ENCODE data around the gene S100A1. TPM values are rescaled to one million over a fixed set of nuclear protein-coding genes. Genes with fewer than 3 reads are reported as not detected.

Gene S100A1
- polyA plus RNA-seq, 1 of the 3 experiments (the other 2 are of a cell fraction): 0.18 TPM

DNA sequence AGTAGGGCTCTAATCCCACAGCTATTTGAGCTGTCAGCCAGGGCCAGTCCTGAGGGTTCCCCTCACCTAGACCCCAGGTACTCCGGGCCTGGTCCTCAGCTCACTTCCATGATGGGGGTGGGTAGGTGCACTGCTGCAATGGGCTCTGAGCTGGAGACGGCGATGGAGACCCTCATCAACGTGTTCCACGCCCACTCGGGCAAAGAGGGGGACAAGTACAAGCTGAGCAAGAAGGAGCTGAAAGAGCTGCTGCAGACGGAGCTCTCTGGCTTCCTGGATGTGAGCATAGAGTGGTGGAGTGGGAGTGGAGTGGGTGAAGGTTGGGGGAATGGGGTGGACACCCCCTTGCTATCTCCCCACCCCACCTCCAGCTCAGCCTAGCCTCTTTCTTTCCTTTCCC is 2.1 kb downstream of the S100A1 start:
- Histone ChIP-seq H2AFZ (ENCODE audit: low read depth) (no peak overlapping the region), H3K27me3 (ENCODE audit: insufficient read depth) (no peaks in the 10 kb centered on the region), H3K27ac (ENCODE audit: low read depth in 2 of 2, low read length in 1 of 2) (no peak overlapping the region), H3K36me3 (replicated peaks in 1 of 2; ENCODE audit: control insufficient read depth in 1 of 2, insufficient read depth in 2 of 2, low read length in 1 of 2) (peaks cover 0 to under 1% of the 10 kb centered on the region in 2 experiments), H4K20me1 (ENCODE audit: insufficient read depth) (peaks cover 3% of the 10 kb centered on the region; the same call in 1 of the 2 replicates), H3F3A (replicated peaks; ENCODE audit: insufficient read depth) (peaks cover 12% of the 10 kb centered on the region), H3K4me3 (ENCODE audit: low read depth in 2 of 2, low read length in 1 of 2) (no peak overlapping the region), H3K79me2 (ENCODE audit: insufficient read depth) (peaks cover 18% of the 10 kb centered on the region), H3K9ac (no peak overlapping the region), H3K9me3 (no peaks in the 10 kb centered on the region), H3K4me2 (no peak overlapping the region), H3K4me1 (ENCODE audit: control insufficient read depth in 1 of 2, insufficient read depth in 2 of 2, low read depth in 1 of 2, low read length in 1 of 2) (peaks cover 10 to 11% of the 10 kb centered on the region in 2 experiments; a peak in 2 of 4 replicates), H3K9me2 (no peaks in the 10 kb centered on the region)
- no peak for DNase-seq
- TF ChIP-seq MEF2A (IDR thresholded peaks at IDR 0.05; ENCODE audit: borderline replicate concordance, low read depth) (no peak), CHD2 (IDR thresholded peaks at IDR 0.05; ENCODE audit: low read length, partially characterized antibody) (no peak), SMC3 (IDR thresholded peaks at IDR 0.05; ENCODE audit: low read depth, low read length) (no peak), FOXJ3 (CRISPR knock-in tag; IDR thresholded peaks at IDR 0.05) (no peak), NRF1 (IDR thresholded peaks at IDR 0.05; ENCODE audit: low read depth, low read length) (no peak), GATA2 (CRISPR knock-in tag; IDR thresholded peaks at IDR 0.05) (no peak), SIN3A (IDR thresholded peaks at IDR 0.05; ENCODE audit: borderline replicate concordance, low read depth, low read length) (no peak), RFX5 (IDR thresholded peaks at IDR 0.05; ENCODE audit: low read length) (no peak), RCOR1 (IDR thresholded peaks at IDR 0.05; ENCODE audit: low read length) (no peak), TEAD4 (IDR thresholded peaks at IDR 0.05; ENCODE audit: borderline replicate concordance, insufficient read depth) (no peak), RXRA (IDR thresholded peaks at IDR 0.05; ENCODE audit: borderline replicate concordance, low read depth) (no peak), ELF1 (IDR thresholded peaks at IDR 0.05) (no peak), GABPA (IDR thresholded peaks at IDR 0.05; ENCODE audit: low read depth) (no peak), MXI1 (IDR thresholded peaks at IDR 0.05; ENCODE audit: low read depth, low read length) (no peak), EP300 (IDR thresholded peaks at IDR 0.05; ENCODE audit: borderline replicate concordance in 1 of 2, low read depth in 1 of 2, low read length in 1 of 2) (no peak)
- TF ChIP-seq, protein P1, sequence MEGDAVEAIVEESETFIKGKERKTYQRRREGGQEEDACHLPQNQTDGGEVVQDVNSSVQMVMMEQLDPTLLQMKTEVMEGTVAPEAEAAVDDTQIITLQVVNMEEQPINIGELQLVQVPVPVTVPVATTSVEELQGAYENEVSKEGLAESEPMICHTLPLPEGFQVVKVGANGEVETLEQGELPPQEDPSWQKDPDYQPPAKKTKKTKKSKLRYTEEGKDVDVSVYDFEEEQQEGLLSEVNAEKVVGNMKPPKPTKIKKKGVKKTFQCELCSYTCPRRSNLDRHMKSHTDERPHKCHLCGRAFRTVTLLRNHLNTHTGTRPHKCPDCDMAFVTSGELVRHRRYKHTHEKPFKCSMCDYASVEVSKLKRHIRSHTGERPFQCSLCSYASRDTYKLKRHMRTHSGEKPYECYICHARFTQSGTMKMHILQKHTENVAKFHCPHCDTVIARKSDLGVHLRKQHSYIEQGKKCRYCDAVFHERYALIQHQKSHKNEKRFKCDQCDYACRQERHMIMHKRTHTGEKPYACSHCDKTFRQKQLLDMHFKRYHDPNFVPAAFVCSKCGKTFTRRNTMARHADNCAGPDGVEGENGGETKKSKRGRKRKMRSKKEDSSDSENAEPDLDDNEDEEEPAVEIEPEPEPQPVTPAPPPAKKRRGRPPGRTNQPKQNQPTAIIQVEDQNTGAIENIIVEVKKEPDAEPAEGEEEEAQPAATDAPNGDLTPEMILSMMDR (IDR thresholded peaks at IDR 0.05): no peak
- TF ChIP-seq, protein P2, sequence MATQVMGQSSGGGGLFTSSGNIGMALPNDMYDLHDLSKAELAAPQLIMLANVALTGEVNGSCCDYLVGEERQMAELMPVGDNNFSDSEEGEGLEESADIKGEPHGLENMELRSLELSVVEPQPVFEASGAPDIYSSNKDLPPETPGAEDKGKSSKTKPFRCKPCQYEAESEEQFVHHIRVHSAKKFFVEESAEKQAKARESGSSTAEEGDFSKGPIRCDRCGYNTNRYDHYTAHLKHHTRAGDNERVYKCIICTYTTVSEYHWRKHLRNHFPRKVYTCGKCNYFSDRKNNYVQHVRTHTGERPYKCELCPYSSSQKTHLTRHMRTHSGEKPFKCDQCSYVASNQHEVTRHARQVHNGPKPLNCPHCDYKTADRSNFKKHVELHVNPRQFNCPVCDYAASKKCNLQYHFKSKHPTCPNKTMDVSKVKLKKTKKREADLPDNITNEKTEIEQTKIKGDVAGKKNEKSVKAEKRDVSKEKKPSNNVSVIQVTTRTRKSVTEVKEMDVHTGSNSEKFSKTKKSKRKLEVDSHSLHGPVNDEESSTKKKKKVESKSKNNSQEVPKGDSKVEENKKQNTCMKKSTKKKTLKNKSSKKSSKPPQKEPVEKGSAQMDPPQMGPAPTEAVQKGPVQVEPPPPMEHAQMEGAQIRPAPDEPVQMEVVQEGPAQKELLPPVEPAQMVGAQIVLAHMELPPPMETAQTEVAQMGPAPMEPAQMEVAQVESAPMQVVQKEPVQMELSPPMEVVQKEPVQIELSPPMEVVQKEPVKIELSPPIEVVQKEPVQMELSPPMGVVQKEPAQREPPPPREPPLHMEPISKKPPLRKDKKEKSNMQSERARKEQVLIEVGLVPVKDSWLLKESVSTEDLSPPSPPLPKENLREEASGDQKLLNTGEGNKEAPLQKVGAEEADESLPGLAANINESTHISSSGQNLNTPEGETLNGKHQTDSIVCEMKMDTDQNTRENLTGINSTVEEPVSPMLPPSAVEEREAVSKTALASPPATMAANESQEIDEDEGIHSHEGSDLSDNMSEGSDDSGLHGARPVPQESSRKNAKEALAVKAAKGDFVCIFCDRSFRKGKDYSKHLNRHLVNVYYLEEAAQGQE (IDR thresholded peaks at IDR 0.05; ENCODE audit: low read depth, low read length): no peak
- TF ChIP-seq, protein P3, sequence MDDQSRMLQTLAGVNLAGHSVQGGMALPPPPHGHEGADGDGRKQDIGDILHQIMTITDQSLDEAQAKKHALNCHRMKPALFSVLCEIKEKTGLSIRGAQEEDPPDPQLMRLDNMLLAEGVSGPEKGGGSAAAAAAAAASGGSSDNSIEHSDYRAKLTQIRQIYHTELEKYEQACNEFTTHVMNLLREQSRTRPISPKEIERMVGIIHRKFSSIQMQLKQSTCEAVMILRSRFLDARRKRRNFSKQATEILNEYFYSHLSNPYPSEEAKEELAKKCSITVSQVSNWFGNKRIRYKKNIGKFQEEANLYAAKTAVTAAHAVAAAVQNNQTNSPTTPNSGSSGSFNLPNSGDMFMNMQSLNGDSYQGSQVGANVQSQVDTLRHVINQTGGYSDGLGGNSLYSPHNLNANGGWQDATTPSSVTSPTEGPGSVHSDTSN (IDR thresholded peaks at IDR 0.05): no peak
- TF ChIP-seq, protein P4, sequence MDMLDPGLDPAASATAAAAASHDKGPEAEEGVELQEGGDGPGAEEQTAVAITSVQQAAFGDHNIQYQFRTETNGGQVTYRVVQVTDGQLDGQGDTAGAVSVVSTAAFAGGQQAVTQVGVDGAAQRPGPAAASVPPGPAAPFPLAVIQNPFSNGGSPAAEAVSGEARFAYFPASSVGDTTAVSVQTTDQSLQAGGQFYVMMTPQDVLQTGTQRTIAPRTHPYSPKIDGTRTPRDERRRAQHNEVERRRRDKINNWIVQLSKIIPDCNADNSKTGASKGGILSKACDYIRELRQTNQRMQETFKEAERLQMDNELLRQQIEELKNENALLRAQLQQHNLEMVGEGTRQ (IDR thresholded peaks at IDR 0.05; ENCODE audit: borderline replicate concordance, low read depth, low read length): no peak
- WGBS (ENCODE audit: low lambda C conversion rate): 93% methylated on average over 7 of the region's 7 CpGs
- ChIA-PET POLR2A (no interaction called here), CTCF (interaction anchor here (0.6 to 8.3 kb wide), 2 partner anchors 15 to 119 kb away, joined by 3 to 62 read pairs; partner anchors contain the start of genes S100A14 and S100A16)
